Nephron progenitor cell (in vitro differentiated cells): ENCODE results near the gene SLC49A3.

Experiments
- DNase-seq: peaks from one replicate; pipeline ENCODE4 v3.0.0; 2021
- H3K27ac Mint-ChIP-seq: 2 replicates; pipeline ENCODE4 v1.8.0; 2021; ENCODE audit warnings: mild to moderate bottlenecking, moderate library complexity, mixed read lengths
- H3K27me3 Mint-ChIP-seq: 2 replicates; pipeline ENCODE4 v1.8.0; 2021; ENCODE audit warnings: mild to moderate bottlenecking, low read depth, mixed read lengths; ENCODE audit not compliant: poor library complexity
- H3K36me3 Mint-ChIP-seq: 2 replicates; pipeline ENCODE4 v1.8.0; 2021; ENCODE audit warnings: low read depth, mixed read lengths
- H3K4me1 Mint-ChIP-seq: 2 replicates; pipeline ENCODE4 v1.8.0; 2021; ENCODE audit warnings: mixed read lengths
- H3K4me3 Mint-ChIP-seq: 2 replicates; pipeline ENCODE4 v1.8.0; 2021; ENCODE audit warnings: mild to moderate bottlenecking, moderate library complexity, mixed read lengths
- H3K9me3 Mint-ChIP-seq: 2 replicates; pipeline ENCODE4 v1.8.0; 2021; ENCODE audit warnings: mild to moderate bottlenecking, moderate library complexity, mixed read lengths
- CTCF ChIP-seq: fragments of 200-600 bp; sonication (generic); IDR thresholded peaks from 2 replicates; pipeline ENCODE4 v1.5.0; 2021; ENCODE audit warnings: antibody characterized with exemption

The SLC49A3 gene

GRCh38 chr4:727576-727975 is 38.6 kb upstream of the SLC49A3 start:
- Mint-ChIP-seq H3K27me3 (no peaks in the 10 kb centered on the region), H3K27ac (peak overlapping the region; percentile 84), H3K9me3 (no peaks in the 10 kb centered on the region), H3K4me1 (peaks cover 24% of the 10 kb centered on the region), H3K4me3 (no peak overlapping the region), H3K36me3 (peaks cover 54% of the 10 kb centered on the region)
- TF ChIP-seq CTCF = no peak
- no peak for DNase-seq

DNA sequence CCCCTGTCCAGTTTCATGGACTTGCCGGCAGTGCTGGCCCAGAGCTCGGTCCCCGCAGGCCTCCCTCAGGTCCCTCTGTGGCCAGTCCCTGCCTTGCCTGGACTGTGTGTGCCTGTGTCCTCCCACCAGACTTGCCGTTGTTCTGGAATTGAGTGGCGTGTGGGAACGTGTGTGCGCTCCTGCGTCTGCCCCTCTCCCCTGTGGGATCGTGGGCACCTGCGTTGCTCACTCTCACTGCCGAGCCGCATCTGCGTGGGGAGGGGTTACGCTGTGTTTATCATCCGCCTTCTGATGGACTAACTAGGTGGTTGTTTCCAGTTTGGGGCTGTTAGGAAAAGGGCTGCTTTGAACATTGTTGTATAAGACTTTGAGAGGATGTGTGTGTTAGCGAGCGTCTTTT is 37.9 kb upstream of the SLC49A3 start:
- Mint-ChIP-seq H3K9me3 (no peaks in the 10 kb centered on the region), H3K27me3 (no peaks in the 10 kb centered on the region), H3K27ac (peak overlapping the region; percentile 96), H3K4me3 (no peak overlapping the region), H3K4me1 (peaks cover 24% of the 10 kb centered on the region), H3K36me3 (peaks cover 60% of the 10 kb centered on the region)
- no peak for DNase-seq
- no peak for TF ChIP-seq CTCF

- peaks cover 24% of the 10 kb centered on the region for H3K4me1 Mint-ChIP-seq
- no peak overlapping the region for H3K4me3 Mint-ChIP-seq
- peaks cover 65% of the 10 kb centered on the region for H3K36me3 Mint-ChIP-seq
- H3K9me3 Mint-ChIP-seq = no peaks in the 10 kb centered on the region
- H3K27ac Mint-ChIP-seq = peak overlapping the region; percentile 96
- no peak for TF ChIP-seq CTCF
- DNase-seq = no peak
- H3K27me3 Mint-ChIP-seq = no peaks in the 10 kb centered on the region
These were observed 37.4 kb upstream of the SLC49A3 start for GRCh38 chr4:726235-726787.

- Mint-ChIP-seq H3K4me1 (peaks cover 24% of the 10 kb centered on the region), H3K27me3 (no peaks in the 10 kb centered on the region), H3K9me3 (no peaks in the 10 kb centered on the region), H3K36me3 (peaks cover 68% of the 10 kb centered on the region), H3K4me3 (no peak overlapping the region), H3K27ac (peak overlapping the region; percentile 85)
- DNase-seq = no peak
- TF ChIP-seq CTCF = no peak
These were observed 36.7 kb upstream of the SLC49A3 start for GRCh38 chr4:725391-726234.

GRCh38 chr4:723751-724530 is 35.0 kb upstream of the SLC49A3 start:
- Mint-ChIP-seq H3K4me3 (no peak overlapping the region), H3K36me3 (peaks cover 71% of the 10 kb centered on the region), H3K27me3 (no peaks in the 10 kb centered on the region), H3K9me3 (no peaks in the 10 kb centered on the region), H3K27ac (no peak overlapping the region), H3K4me1 (peaks cover 24% of the 10 kb centered on the region)
- no peak for DNase-seq
- TF ChIP-seq CTCF = no peak
